NCI-H2081 (cell line): ENCODE results near the gene NUTM2B.
"Not testable (repeated sequence)": the region's sequence is repeated elsewhere in the genome, so short reads cannot be mapped to it uniquely, and the experiment has no call there.

ENCODE experiments used
- DNase-seq, 2 experiments: peaks; one replicate each; lab custom pipeline; 2025; lab: John Stamatoyannopoulos, UW

The NUTM2B gene, protein sequence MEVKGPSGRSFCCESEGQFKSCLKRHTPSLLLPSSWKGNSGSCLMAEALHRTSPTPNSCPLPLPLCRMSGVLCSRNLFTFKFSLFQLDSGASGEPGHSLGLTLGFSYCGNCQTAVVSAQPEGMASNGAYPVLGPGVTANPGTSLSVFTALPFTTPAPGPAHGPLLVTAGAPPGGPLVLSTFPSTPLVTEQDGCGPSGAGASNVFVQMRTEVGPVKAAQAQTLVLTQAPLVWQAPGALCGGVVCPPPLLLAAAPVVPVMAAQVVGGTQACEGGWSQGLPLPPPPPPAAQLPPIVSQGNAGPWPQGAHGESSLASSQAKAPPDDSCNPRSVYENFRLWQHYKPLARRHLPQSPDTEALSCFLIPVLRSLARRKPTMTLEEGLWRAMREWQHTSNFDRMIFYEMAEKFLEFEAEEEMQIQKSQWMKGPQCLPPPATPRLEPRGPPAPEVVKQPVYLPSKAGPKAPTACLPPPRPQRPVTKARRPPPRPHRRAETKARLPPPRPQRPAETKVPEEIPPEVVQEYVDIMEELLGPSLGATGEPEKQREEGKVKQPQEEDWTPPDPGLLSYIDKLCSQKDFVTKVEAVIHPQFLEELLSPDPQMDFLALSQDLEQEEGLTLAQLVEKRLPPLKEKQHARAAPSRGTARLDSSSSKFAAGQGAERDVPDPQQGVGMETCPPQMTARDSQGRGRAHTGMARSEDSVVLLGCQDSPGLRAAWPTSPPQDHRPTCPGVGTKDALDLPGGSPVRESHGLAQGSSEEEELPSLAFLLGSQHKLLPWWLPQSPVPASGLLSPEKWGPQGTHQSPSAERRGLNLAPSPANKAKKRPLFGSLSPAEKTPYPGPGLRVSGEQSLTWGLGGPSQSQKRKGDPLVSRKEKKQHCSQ

GRCh38 chr10:79702927-79703326, at the start of gene NUTM2B:
TSS of gene NUTM2B (plus strand) at chr10:79703227. CDS start at chr10:79703610, 383 bp downstream.
- not testable (repeated sequence) for DNase-seq

DNA sequence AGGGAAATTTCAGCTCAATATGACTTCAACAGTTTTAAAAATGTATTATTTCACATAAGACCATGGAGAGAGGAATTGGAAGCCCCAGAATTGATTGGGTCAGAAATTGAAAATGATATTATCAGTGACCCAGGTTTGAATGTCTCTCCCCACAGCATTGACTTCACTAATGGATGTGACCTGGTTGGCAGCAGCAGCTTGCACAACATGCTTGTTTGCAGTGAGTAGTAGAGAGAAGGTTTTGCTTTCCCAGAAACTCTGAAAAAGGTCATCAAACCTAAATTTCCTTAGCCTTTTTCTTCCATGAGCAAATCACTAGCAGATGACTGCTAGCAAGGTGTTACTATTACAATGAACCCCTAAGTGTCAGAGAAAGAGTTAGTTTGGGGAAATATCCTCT, 39.7 kb upstream of the NUTM2B start:
- not testable (repeated sequence) for DNase-seq

GRCh38 chr10:79664686-79665085, 38.3 kb upstream of the NUTM2B start:
- not testable (repeated sequence) for DNase-seq

DNA sequence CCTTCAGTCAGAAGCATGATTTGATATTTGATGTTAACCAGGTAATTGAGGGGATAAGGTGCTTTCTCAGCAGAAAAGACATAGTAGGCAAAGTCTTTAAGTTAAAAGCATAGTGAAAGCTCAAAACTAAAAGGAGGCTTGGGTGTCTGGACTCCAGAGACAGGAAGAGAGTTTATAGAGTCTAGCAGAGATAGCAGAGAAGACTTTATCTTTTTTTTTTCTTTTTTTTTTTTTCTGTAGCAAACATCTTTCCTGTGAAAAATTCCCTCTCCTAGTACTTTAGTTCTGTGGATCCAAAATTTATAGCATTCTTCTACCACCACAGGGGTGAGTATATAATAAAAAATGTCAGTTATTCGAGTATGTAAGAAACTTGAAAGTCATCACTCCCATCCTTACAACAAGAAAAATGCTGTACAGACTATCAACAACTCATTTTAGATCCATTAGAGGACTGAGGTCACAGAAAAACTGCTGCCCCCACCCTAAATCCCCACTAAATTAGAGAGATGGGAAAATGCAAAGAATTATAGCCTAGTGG, 33.7 kb upstream of the NUTM2B start:
- DNase-seq, result not testable (repeated sequence)

DNA sequence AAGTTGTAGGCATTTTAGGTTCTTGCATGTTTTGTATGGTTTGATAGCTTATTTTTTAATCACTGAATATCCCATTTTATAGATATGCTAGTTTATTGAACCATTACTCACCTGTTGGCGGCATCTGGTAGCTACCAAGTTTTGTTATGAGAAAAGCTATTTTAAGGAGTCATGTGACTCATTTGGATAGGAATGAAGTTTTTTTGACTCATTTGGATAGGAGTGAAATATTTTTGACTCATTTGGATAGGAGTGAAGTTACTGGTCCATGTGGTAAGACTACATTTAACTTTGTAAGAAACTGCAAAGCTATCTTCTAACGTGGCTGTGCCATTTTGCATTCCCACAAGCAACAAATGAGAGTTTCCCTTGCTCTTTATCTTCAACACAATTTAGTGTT, 28.1 kb upstream of the NUTM2B start:
- not testable (repeated sequence) for DNase-seq

- DNase-seq, result not testable (repeated sequence)
These were observed 19.8 kb upstream of the NUTM2B start for GRCh38 chr10:79683026-79683883.

GRCh38 chr10:79683884-79684720, 18.9 kb upstream of the NUTM2B start:
- DNase-seq, result not testable (repeated sequence)

DNA sequence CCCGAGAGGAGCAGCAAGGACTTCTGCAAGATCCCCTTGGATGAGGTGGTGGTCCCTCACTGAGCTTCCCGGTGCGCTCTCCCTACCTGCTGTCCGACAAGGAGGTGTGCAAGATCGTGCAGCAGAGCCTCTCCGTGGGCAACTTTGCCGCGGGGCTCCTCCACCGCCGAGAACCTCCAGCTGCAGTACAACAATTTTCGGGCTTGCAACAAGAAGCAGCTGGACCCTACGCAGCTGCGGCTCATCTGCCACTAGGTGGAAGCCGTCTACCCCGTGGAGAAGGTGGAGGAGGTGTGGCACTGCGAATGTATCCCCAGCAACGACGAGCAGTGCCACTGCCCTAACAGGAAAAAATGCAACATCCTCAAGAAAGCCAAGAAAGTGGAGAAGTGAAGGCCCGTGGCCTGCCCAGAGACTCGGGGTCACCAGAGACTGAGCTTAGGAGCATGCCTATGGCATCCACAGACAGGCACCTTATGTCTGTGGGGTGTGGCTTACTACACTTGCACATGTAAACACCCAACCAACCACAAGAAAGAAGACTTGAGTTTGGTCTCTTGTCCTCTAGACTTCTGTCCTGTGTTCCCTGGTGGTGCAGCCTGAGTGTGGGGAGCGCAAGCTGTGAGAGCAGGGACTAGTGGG, 17.9 kb upstream of the NUTM2B start:
- not testable (repeated sequence) for DNase-seq

DNA sequence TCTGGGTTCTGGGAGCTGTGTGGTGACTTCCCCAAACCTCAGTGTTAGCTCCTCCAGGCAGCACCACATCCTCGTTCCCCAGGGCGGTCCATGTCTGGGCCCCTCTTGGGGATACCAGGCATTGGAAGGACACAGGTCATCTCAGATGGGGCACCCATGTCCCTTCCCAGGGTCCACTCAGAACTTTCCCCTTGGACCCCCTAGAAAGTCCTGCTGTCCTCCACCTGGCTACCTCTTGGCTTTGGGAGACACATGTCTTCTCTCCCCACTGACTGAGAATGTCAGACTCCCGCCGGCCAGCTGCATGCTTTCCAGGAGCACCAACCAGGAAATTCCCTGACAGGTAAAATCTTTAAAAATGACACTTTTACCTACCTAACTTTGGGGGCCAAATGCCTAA, 16.4 kb upstream of the NUTM2B start:
- DNase-seq, result not testable (repeated sequence)

- not testable (repeated sequence) for DNase-seq
These were observed 15.4 kb upstream of the NUTM2B start for GRCh38 chr10:79687406-79688150.

DNA sequence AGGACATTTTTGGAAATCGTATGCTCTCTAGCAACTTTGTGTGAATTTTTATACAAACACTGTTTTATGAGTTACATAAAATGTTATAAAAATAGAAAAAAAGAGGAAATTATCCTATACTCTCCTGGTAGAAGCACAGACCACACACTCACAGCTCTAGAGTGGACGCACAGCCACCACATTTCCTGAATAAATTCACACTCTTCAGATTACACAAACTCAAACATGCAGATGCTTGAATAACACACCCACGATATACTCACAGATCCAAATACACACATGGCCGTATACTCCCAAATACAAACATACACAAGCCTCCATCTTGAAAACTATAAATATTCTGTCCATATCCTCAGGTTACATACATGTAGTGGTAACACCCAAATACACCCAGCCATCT, 14.2 kb upstream of the NUTM2B start:
- DNase-seq, result not testable (repeated sequence)

DNA sequence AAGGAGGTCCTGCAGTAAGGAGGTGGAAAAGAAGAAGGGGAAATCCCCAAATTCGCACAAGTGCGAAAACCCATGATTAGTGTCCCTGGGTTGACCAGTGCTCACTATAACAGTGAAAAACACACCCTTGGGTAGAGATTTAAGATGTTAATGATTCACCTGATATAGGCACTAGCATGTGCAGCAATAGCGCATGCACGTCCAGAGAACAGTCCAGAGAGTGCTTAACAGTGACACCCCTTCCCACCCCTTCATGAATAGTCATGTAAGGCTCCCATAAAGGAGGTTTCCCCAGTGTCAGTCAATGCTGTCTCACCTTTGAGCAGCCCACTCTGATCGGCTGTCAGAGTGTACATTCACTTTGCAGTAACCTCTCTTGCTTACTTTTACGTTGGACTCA, 6.4 kb upstream of the NUTM2B start:
- DNase-seq, result not testable (repeated sequence)

- DNase-seq, result not testable (repeated sequence)
These were observed 5.9 kb upstream of the NUTM2B start for GRCh38 chr10:79697141-79697540.

DNA sequence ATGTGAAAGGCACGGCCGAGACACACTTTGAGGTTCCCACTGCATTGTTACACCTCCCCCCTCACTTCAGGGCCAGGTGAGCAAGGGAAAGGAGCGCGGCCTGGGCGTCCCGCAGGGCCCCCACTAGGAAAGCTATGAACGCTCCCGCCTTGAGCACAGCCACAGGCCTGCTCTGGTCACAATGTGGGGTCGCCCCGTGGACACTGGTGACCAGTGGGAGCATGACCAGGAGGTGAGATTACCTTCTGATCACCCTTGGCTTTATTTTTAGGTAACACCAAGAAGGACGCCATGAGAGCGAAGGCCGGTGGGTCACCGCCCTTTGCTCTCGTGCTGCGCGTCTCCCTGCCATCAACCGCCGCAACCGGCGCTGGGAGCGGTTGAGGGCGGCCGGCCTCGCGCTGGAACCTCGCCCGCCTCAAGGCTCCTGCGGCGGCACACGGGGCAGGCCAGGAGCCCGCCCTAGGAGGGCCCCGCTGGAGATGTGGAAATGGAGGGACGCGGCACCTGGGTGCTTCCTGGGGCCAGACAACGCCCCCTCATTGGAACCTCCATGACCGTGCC, 2.6 kb upstream of the NUTM2B start:
- DNase-seq, result not testable (repeated sequence)

DNA sequence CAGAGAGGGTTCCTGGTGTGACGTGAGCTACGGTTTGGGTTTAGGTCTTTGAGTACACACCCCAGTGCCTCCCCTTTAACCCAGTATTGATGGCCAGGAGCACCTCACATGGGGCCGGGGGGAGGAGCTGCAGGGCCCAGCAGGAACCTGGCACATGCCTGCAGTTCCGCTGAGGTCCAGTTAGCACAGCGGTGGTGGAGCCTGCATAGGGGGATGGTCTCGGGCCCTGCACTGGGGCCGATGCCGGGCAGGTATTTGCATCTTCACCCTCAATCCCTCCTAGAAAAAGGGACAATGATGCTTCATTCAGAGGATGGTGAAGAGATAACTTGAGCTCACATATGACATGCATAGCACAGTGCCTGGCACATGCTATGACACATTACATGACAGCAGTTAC, 4.0 kb downstream of the NUTM2B start:
- not testable (repeated sequence) for DNase-seq

DNA sequence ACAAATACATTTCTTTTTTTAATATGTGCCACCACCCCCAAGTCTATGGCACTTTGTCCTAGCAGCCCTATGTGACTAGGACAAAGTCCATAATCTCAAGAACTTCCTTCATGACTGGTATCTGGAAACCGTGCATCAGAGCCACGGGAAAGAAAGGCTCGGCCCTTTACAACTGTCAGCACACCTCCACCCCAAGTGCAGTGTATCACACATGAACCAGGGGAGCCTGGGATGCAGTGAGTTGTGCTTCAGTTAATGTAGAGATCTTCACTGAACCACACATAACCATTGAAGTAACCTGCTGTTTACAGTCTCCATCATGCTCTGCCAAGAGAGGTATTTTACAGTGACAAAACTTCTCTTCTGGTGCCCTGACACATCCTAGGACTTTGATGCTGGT, 11.9 kb downstream of the NUTM2B start:
- not testable (repeated sequence) for DNase-seq

DNA sequence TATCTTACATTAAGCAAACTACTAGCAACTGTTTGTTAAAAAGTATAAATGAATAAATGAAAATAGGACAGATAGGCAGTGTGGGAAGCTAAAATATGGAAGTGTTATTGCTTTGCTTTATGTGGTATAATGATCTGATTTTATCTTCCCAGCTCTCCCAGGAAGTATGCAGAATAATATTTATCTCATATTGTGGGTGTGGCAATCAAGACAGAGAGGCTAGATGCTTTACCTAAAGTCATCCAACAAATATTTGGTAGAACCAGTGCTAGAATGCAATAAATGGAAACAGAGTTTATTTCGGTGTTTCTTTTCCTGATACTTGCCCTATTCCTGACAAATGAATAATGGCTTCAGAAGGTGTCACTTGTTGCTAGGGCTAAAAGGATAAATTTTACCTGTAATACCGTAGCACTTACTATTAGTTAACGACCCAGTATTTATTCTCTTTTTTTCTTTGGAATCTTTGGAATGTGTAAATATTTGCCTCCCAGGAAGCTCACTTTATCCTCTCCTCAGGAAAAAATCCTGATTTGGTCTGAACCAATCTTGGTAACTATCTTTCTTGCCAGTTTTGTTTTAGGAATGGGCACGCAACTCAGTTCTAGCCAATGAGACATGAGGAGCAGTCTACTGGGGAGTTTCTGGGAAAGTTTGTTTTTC, 14.0 kb downstream of the NUTM2B start:
- DNase-seq, result not testable (repeated sequence)

GRCh38 chr10:79720000-79720399, 17.0 kb downstream of the NUTM2B start:
- not testable (repeated sequence) for DNase-seq
